Measurements from ENCODE around the gene NDUFAF5. TPM values are rescaled to one million over a fixed set of nuclear protein-coding genes. Genes with fewer than 3 reads are reported as not detected.

NDUFAF5 gene
- total RNA-seq, 3 donors from 2014 or later = 27.4 to 41.5 (median 40.6) TPM

DNA sequence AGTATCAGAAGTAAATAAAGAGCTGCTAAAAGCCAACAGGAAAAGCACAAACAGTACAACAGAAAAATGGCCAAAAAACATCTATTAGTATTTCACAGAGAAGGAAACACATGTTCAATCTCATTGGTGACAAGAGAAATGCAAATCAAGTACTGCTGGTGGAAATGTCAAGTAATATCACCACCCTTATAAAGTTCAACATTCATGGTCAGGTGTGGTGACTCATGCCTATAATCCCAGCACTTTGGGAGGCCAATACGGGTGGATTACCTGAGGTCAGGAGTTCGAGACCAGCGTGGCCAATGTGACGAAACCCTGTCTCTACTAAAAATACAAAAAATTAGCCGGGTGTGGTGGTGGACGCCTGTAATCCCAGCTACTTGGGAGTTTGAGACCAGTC is 42.9 kb upstream of the NDUFAF5 start:
- ATAC-seq (no peak), DNase-seq (no peak)
- no peak overlapping the region for H3K4me3 ChIP-seq
- H3K4me1 ChIP-seq (ENCODE audit: low read depth) = no peaks in the 10 kb centered on the region
- no peaks in the 10 kb centered on the region for H3K36me3 ChIP-seq (ENCODE audit: low read depth)
- H3K9me3 ChIP-seq = no peaks in the 10 kb centered on the region
- TF ChIP-seq, protein P1, sequence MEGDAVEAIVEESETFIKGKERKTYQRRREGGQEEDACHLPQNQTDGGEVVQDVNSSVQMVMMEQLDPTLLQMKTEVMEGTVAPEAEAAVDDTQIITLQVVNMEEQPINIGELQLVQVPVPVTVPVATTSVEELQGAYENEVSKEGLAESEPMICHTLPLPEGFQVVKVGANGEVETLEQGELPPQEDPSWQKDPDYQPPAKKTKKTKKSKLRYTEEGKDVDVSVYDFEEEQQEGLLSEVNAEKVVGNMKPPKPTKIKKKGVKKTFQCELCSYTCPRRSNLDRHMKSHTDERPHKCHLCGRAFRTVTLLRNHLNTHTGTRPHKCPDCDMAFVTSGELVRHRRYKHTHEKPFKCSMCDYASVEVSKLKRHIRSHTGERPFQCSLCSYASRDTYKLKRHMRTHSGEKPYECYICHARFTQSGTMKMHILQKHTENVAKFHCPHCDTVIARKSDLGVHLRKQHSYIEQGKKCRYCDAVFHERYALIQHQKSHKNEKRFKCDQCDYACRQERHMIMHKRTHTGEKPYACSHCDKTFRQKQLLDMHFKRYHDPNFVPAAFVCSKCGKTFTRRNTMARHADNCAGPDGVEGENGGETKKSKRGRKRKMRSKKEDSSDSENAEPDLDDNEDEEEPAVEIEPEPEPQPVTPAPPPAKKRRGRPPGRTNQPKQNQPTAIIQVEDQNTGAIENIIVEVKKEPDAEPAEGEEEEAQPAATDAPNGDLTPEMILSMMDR (IDR thresholded peaks at IDR 0.05) = no peak
- intact Hi-C loops (cut with DNase I, micrococcal nuclease) = no loop called here

DNA sequence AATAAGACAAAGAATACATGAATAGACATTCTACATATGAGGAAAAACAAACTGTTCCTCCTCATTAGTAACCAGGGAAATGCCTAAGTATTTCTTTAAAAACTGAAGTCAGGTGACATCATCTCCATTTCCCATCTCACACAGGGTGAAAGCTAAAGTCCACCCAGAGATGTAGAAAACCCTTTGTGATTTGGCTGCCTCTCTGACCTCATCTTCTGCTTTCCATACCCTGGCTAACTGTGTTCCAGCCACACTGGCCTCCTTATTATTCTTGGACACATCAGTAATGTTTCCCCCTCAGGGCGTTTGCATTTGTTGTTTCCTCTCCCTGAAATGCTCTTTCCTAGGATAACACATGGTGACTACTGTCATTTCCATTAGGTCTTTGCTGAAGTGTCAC is 40.5 kb upstream of the NDUFAF5 start:
- no peak overlapping the region for H3K4me3 ChIP-seq
- no peaks in the 10 kb centered on the region for H3K36me3 ChIP-seq (ENCODE audit: low read depth)
- H3K9me3 ChIP-seq = no peaks in the 10 kb centered on the region
- H3K4me1 ChIP-seq (ENCODE audit: low read depth) = no peaks in the 10 kb centered on the region
- TF ChIP-seq, protein P1 (IDR thresholded peaks at IDR 0.05) = no peak
- no peak for DNase-seq
- intact Hi-C loops (cut with DNase I, micrococcal nuclease) = no loop called here
- no peak for ATAC-seq

GRCh38 chr20:13745784-13746183 is 39.0 kb upstream of the NDUFAF5 start:
- no peaks in the 10 kb centered on the region for H3K9me3 ChIP-seq
- H3K36me3 ChIP-seq (ENCODE audit: low read depth) = no peaks in the 10 kb centered on the region
- TF ChIP-seq, protein P1 (IDR thresholded peaks at IDR 0.05) = no peak
- intact Hi-C loops (cut with DNase I, micrococcal nuclease) = no loop called here
- no peak overlapping the region for H3K4me3 ChIP-seq
- H3K4me1 ChIP-seq (ENCODE audit: low read depth) = no peaks in the 10 kb centered on the region
- ATAC-seq (no peak), DNase-seq (no peak)

DNA sequence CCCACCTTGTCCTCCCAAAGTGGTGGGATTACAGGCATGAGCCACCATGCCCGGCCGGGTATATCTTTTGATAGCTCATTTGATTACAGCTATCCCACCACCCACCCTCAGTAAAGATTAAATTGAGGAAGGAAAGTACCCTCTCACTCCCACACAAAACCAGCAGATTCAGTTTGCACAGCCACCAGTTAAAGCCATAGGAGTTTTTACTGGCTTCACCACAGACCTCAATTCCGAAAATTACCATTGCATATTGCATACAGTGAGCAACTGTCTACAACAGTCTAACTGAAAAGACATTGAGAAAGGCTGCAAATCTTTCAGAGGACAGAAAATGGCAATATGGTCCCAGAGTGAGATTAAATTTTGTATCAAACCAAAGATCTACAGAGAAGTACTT is 35.0 kb upstream of the NDUFAF5 start:
- Histone ChIP-seq H3K4me1 (ENCODE audit: low read depth) (no peaks in the 10 kb centered on the region), H3K36me3 (ENCODE audit: low read depth) (no peaks in the 10 kb centered on the region), H3K4me3 (no peak overlapping the region), H3K9me3 (no peaks in the 10 kb centered on the region)
- TF ChIP-seq, protein P1 (IDR thresholded peaks at IDR 0.05) = no peak
- ATAC-seq = no peak
- intact Hi-C loops (cut with DNase I, micrococcal nuclease) = no loop called here
- DNase-seq = no peak

DNA sequence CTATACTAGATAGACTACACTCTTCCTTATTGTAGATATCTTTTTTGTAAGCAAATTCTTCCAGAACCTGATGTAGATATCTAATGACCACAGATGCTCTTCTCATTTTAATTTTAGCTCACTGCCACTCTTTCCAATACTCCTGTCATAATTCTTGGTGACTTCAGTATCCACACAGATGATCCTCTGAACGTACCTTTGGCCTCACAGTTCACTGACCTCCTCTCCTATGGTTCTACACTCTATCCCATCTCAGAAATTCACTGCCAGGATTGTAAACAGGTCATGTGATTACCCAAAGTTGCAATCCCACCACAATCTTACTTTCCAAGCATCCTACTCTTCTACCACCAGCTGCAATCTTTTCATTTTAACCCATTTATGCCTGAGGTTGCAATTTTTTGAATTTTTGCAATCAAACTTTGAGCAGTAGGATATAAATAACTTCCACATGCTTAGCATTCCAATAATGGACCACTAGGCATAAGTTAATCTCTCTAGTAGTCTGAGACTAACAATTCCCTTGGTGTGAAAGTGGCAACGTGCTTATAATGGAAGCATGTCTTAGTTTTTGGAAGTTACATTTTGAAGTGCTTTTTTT is 31.3 kb upstream of the NDUFAF5 start:
- H3K4me1 ChIP-seq (ENCODE audit: low read depth) = no peaks in the 10 kb centered on the region
- no peaks in the 10 kb centered on the region for H3K36me3 ChIP-seq (ENCODE audit: low read depth)
- H3K9me3 ChIP-seq = no peaks in the 10 kb centered on the region
- no peak for DNase-seq
- H3K4me3 ChIP-seq = no peak overlapping the region
- ATAC-seq = no peak
- intact Hi-C loops (cut with DNase I, micrococcal nuclease) = no loop called here
- TF ChIP-seq, protein P1 (IDR thresholded peaks at IDR 0.05) = no peak

- ATAC-seq (no peak), DNase-seq (no peak)
- H3K36me3 ChIP-seq (ENCODE audit: low read depth) = no peaks in the 10 kb centered on the region
- intact Hi-C loops (cut with DNase I, micrococcal nuclease) = no loop called here
- H3K9me3 ChIP-seq = no peaks in the 10 kb centered on the region
- no peaks in the 10 kb centered on the region for H3K4me1 ChIP-seq (ENCODE audit: low read depth)
- TF ChIP-seq, protein P1 (IDR thresholded peaks at IDR 0.05) = no peak
- no peak overlapping the region for H3K4me3 ChIP-seq
These were observed 29.0 kb upstream of the NDUFAF5 start for GRCh38 chr20:13755809-13756208.

Measured in mucosa of descending colon (tissue), 3 donors.